ENCODE data around the gene PUS7. TPM values are rescaled to one million over a fixed set of nuclear protein-coding genes. Genes with fewer than 3 reads are reported as not detected.

PUS7 gene
- polyA plus RNA-seq, 1 of the 3 experiments (the other 2 are of a cell fraction): 18.8 TPM

DNA sequence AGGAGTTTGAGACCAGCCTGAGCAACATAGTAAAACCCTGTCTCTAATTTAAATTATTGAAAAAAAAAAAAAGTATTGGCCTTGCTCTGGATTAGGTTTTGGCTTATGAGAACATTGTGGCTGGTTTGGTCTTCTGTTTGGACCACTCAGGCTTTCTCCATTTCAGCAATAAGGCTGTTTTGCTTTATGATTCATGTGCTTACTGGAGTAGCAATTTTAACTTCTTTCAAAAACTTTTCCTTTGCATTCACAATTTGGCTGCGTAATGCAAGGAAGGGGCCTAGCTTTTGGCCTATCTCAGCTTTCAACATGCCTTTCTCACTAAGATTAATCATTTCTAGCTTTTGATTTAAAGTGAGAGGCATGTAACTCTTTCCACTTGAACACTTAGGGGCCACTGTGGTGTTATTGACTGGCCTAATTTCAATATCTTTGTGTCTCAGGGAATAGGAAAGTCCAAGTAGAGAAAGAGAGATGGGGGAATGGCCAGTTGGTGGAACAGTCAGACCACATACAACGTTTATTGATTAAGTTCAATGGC, 95.4 kb downstream of the PUS7 start:
- H3K79me2 ChIP-seq (ENCODE audit: insufficient read depth): no peaks in the 10 kb centered on the region
- H4K20me1 ChIP-seq (ENCODE audit: insufficient read depth): no peaks in the 10 kb centered on the region
- ChIA-PET CTCF (interaction anchor here (0.6 to 4.2 kb wide), 4 partner anchors 24 to 446 kb away, joined by 3 to 15 read pairs (median 3); no protein-coding TSS in a partner anchor), POLR2A (interaction anchor here (0.6 kb wide), 1 partner anchor 43 kb away, joined by 4 read pairs; no protein-coding TSS in a partner anchor)
- H3K27me3 ChIP-seq (ENCODE audit: insufficient read depth): no peaks in the 10 kb centered on the region
- H3K4me3 ChIP-seq (ENCODE audit: low read depth in 2 of 2, low read length in 1 of 2): no peak overlapping the region
- no peak overlapping the region for H3K27ac ChIP-seq (ENCODE audit: low read depth in 2 of 2, low read length in 1 of 2)
- no peaks in the 10 kb centered on the region for H3K36me3 ChIP-seq (replicated peaks in 1 of 2; ENCODE audit: control insufficient read depth in 1 of 2, insufficient read depth in 2 of 2, low read length in 1 of 2)
- H3F3A ChIP-seq (replicated peaks; ENCODE audit: insufficient read depth): no peaks in the 10 kb centered on the region
- no peak overlapping the region for H3K9ac ChIP-seq
- no peaks in the 10 kb centered on the region for H3K9me2 ChIP-seq
- TF ChIP-seq TEAD4 (IDR thresholded peaks at IDR 0.05; ENCODE audit: borderline replicate concordance, insufficient read depth) (no peak), GATA2 (CRISPR knock-in tag; IDR thresholded peaks at IDR 0.05) (no peak), MXI1 (IDR thresholded peaks at IDR 0.05; ENCODE audit: low read depth, low read length) (no peak), MEF2A (IDR thresholded peaks at IDR 0.05; ENCODE audit: borderline replicate concordance, low read depth) (no peak), RCOR1 (IDR thresholded peaks at IDR 0.05; ENCODE audit: low read length) (no peak), RXRA (IDR thresholded peaks at IDR 0.05; ENCODE audit: borderline replicate concordance, low read depth) (no peak), YY1 (IDR thresholded peaks at IDR 0.05; ENCODE audit: low read depth) (no peak), IRF3 (IDR thresholded peaks at IDR 0.05; ENCODE audit: low read depth, low read length) (no peak)
- TF ChIP-seq, protein P1, sequence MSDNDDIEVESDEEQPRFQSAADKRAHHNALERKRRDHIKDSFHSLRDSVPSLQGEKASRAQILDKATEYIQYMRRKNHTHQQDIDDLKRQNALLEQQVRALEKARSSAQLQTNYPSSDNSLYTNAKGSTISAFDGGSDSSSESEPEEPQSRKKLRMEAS (IDR thresholded peaks at IDR 0.05; ENCODE audit: low read depth): no peak
- TF ChIP-seq, protein P2, sequence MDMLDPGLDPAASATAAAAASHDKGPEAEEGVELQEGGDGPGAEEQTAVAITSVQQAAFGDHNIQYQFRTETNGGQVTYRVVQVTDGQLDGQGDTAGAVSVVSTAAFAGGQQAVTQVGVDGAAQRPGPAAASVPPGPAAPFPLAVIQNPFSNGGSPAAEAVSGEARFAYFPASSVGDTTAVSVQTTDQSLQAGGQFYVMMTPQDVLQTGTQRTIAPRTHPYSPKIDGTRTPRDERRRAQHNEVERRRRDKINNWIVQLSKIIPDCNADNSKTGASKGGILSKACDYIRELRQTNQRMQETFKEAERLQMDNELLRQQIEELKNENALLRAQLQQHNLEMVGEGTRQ (IDR thresholded peaks at IDR 0.05; ENCODE audit: borderline replicate concordance, low read depth, low read length): no peak
- no peak overlapping the region for H2AFZ ChIP-seq (ENCODE audit: low read depth)
- no peak overlapping the region for H3K4me2 ChIP-seq
- DNase-seq: no peak
- H3K4me1 ChIP-seq (ENCODE audit: control insufficient read depth in 1 of 2, insufficient read depth in 2 of 2, low read depth in 1 of 2, low read length in 1 of 2): no peaks in the 10 kb centered on the region
- H3K9me3 ChIP-seq: no peaks in the 10 kb centered on the region
- 44% methylated on average over 2 of the region's 2 CpGs for WGBS (ENCODE audit: low lambda C conversion rate)

- ChIA-PET CTCF (interaction anchor here (4.2 kb wide), 1 partner anchor 22 kb away, joined by 15 read pairs; no protein-coding TSS in a partner anchor), POLR2A (no interaction called here)
- Histone ChIP-seq H3K27me3 (ENCODE audit: insufficient read depth) (0 out of 2 replicates have a peak, but pooled peaks cover 7% of the 10 kb centered on the region), H3K9me2 (no peaks in the 10 kb centered on the region), H3K9me3 (no peaks in the 10 kb centered on the region), H3K79me2 (ENCODE audit: insufficient read depth) (no peaks in the 10 kb centered on the region), H3K4me3 (ENCODE audit: low read depth in 2 of 2, low read length in 1 of 2) (no peak overlapping the region), H3F3A (replicated peaks; ENCODE audit: insufficient read depth) (no peaks in the 10 kb centered on the region), H3K27ac (ENCODE audit: low read depth in 2 of 2, low read length in 1 of 2) (no peak overlapping the region), H3K4me2 (no peak overlapping the region), H3K36me3 (replicated peaks in 1 of 2; ENCODE audit: control insufficient read depth in 1 of 2, insufficient read depth in 2 of 2, low read length in 1 of 2) (no peaks in the 10 kb centered on the region), H3K4me1 (ENCODE audit: control insufficient read depth in 1 of 2, insufficient read depth in 2 of 2, low read depth in 1 of 2, low read length in 1 of 2) (no peaks in the 10 kb centered on the region), H4K20me1 (ENCODE audit: insufficient read depth) (no peaks in the 10 kb centered on the region), H3K9ac (no peak overlapping the region), H2AFZ (ENCODE audit: low read depth) (no peak overlapping the region)
- DNase-seq: no peak
- WGBS (ENCODE audit: low lambda C conversion rate): 97% methylated on average over 2 of the region's 2 CpGs
- TF ChIP-seq RAD21 (IDR thresholded peaks at IDR 0.05; ENCODE audit: low read length) (no peak), TEAD4 (IDR thresholded peaks at IDR 0.05; ENCODE audit: borderline replicate concordance, insufficient read depth) (no peak), GATA2 (CRISPR knock-in tag; IDR thresholded peaks at IDR 0.05) (no peak), CTCF (IDR thresholded peaks at IDR 0.05) (no peak), MEF2A (IDR thresholded peaks at IDR 0.05; ENCODE audit: borderline replicate concordance, low read depth) (no peak), JUND (IDR thresholded peaks at IDR 0.05) (no peak), FOXM1 (IDR thresholded peaks at IDR 0.05; ENCODE audit: low read depth) (no peak), YY1 (IDR thresholded peaks at IDR 0.05; ENCODE audit: low read depth) (no peak), RXRA (IDR thresholded peaks at IDR 0.05; ENCODE audit: borderline replicate concordance, low read depth) (no peak), EZH2phosphoT487 (IDR thresholded peaks at IDR 0.05; ENCODE audit: borderline replicate concordance, low read depth) (no peak), TCF12 (IDR thresholded peaks at IDR 0.05) (no peak), GABPA (IDR thresholded peaks at IDR 0.05; ENCODE audit: low read depth) (no peak), USF1 (IDR thresholded peaks at IDR 0.05; ENCODE audit: borderline replicate concordance, low read depth) (no peak)
- TF ChIP-seq, protein P1 (IDR thresholded peaks at IDR 0.05; ENCODE audit: low read depth): no peak
These were observed 98.1 kb downstream of the PUS7 start for GRCh38 chr7:105423987-105424386.
